Endothelial cell of umbilical vein (primary cell): Measurements from ENCODE around the gene AKAP8L. TPM values are rescaled to one million over a fixed set of nuclear protein-coding genes. Genes with fewer than 3 reads are reported as not detected.
A peak's percentile ranks its signal among the peaks of the same experiment; 100 is the strongest.

Experiments used
- BruUV-seq: library from RNA; stranded (reverse); fragments of 400-500 nt; replicated peaks from 2 replicates; lab custom pipeline; 2021; lab: Mats Ljungman, UMichigan
- CTCF ChIA-PET: fragments of 300-600, 350-600 bp; sonication (Branson Sonifier 250); formaldehyde crosslinking; loops from one replicate; lab custom pipeline; 2021; ENCODE audit warnings: antibody characterized with exemption, inconsistent platforms; lab: Charles Lee
- POLR2A ChIA-PET: fragments of 300-600, 350-600 bp; sonication (Branson Sonifier 250); formaldehyde crosslinking; loops from one replicate; lab custom pipeline; 2021; ENCODE audit warnings: antibody characterized with exemption, inconsistent platforms; lab: Charles Lee
- DNase-seq: peaks from one replicate; pipeline ENCODE4 v3.0.0-alpha.2; 2011; ENCODE audit warnings: low read depth, low spot score
- FAIRE-seq: peaks from 2 replicates; lab custom pipeline; 2011; peaks lifted over from hg19 to GRCh38; lab: Jason Lieb, UNC
- H2AFZ ChIP-seq: 2 replicates; pipeline ENCODE4 v1.6.0; 2012; ENCODE audit warnings: low read depth, low read length, control low read depth, inconsistent platforms
- H3K27ac ChIP-seq: 2 replicates; pipeline ENCODE4 v1.5.1; 2011; ENCODE audit warnings: low read depth, mild to moderate bottlenecking, control low read depth, low read length, moderate library complexity; ENCODE audit not compliant: insufficient read depth
- H3K27me3 ChIP-seq, 2 experiments: 2 replicates each; pipeline versions ENCODE4 v1.6.0 to v1.6.1; 2011; ENCODE audit warnings: low read length in 2 of 2, mixed read lengths in 1 of 2; ENCODE audit not compliant: control insufficient read depth in 2 of 2, insufficient read depth in 2 of 2
- H3K36me3 ChIP-seq, 2 experiments: 2 replicates in 1 of 2; 3 replicates in 1 of 2; pipeline ENCODE4 v1.5.1; 2011; ENCODE audit warnings: low read length in 2 of 2, mild to moderate bottlenecking in 1 of 2, moderate library complexity in 1 of 2; ENCODE audit not compliant: control insufficient read depth in 2 of 2, insufficient read depth in 2 of 2; ENCODE audit errors: extremely low read depth in 1 of 2
- H3K4me1 ChIP-seq: 3 replicates; pipeline ENCODE4 v1.5.1; 2011; ENCODE audit warnings: mild to moderate bottlenecking, low read length; ENCODE audit not compliant: control insufficient read depth, insufficient read depth; ENCODE audit errors: extremely low read depth
- H3K4me2 ChIP-seq: 2 replicates; pipeline ENCODE4 v1.6.1; 2011; ENCODE audit warnings: low read length, control low read depth, mixed read lengths; ENCODE audit not compliant: insufficient read depth
- H3K4me3 ChIP-seq, 3 experiments: fragments of 200-600 bp in 1 of 3; sonication (generic), shearing (Covaris generic) in 1 of 3; replicated peaks in 1 of 3; 2 replicates each; pipeline ENCODE4 v1.5.1; 2011 to 2016; ENCODE audit warnings: control low read depth in 3 of 3, low read length in 3 of 3, mild to moderate bottlenecking in 2 of 3, inconsistent platforms in 1 of 3, low read depth in 1 of 3, moderate library complexity in 1 of 3; ENCODE audit not compliant: insufficient read depth in 1 of 3
- H3K79me2 ChIP-seq: 2 replicates; pipeline ENCODE4 v1.6.0; 2012; ENCODE audit warnings: low read length, inconsistent platforms; ENCODE audit not compliant: control insufficient read depth, insufficient read depth
- H3K9ac ChIP-seq: replicated peaks from 2 replicates; pipeline ENCODE3; 2011; ENCODE audit warnings: low read length, control low read depth; ENCODE audit not compliant: insufficient read depth; ENCODE audit errors: extremely low read depth
- H3K9me1 ChIP-seq: replicated peaks from 3 replicates; pipeline ENCODE4 v1.6.0; 2011; ENCODE audit warnings: mild to moderate bottlenecking, low read length; ENCODE audit not compliant: control insufficient read depth, insufficient read depth; ENCODE audit errors: extremely low read depth
- H3K9me3 ChIP-seq: replicated peaks from 2 replicates; pipeline ENCODE4 v1.5.1; 2012; ENCODE audit warnings: low read length, inconsistent platforms; ENCODE audit not compliant: control insufficient read depth, insufficient read depth
- H4K20me1 ChIP-seq: replicated peaks from 2 replicates; pipeline ENCODE3; 2011; ENCODE audit warnings: mild to moderate bottlenecking, low read length; ENCODE audit not compliant: control insufficient read depth, insufficient read depth; ENCODE audit errors: extremely low read depth
- EZH2 ChIP-seq: IDR thresholded peaks from 2 replicates; pipeline ENCODE4 v1.6.1; 2012; ENCODE audit warnings: borderline replicate concordance, low read depth, mild to moderate bottlenecking, moderate library complexity, low read length, inconsistent platforms; ENCODE audit not compliant: severe bottlenecking
- FOS ChIP-seq: IDR thresholded peaks from 2 replicates; pipeline ENCODE4 v1.6.1; 2011; ENCODE audit warnings: mild to moderate bottlenecking, low read length, moderate library complexity, borderline replicate concordance; ENCODE audit not compliant: insufficient read depth
- GATA2 ChIP-seq: IDR thresholded peaks from 2 replicates; pipeline ENCODE4 v1.7.0; 2011; ENCODE audit warnings: low read depth, mild to moderate bottlenecking, moderate library complexity, mixed read lengths, low read length; ENCODE audit not compliant: insufficient read length, insufficient read depth
- JUN ChIP-seq: IDR thresholded peaks from 2 replicates; pipeline ENCODE4 v1.6.1; 2011; ENCODE audit warnings: borderline replicate concordance, low read depth; ENCODE audit not compliant: insufficient read length, insufficient read depth
- MYC ChIP-seq: IDR thresholded peaks from one replicate; pipeline ENCODE4 v1.6.1; 2011; ENCODE audit warnings: mild to moderate bottlenecking, low read depth, low read length
- POLR2A ChIP-seq: IDR thresholded peaks from 2 replicates; pipeline ENCODE4 v1.6.1; 2012; ENCODE audit warnings: low read depth, mild to moderate bottlenecking, control low read depth, low read length
- POLR2AphosphoS5 ChIP-seq: IDR thresholded peaks from 2 replicates; pipeline ENCODE4 v1.6.1; 2012; ENCODE audit warnings: low read depth, mild to moderate bottlenecking, control low read depth, low read length, moderate library complexity; ENCODE audit not compliant: insufficient read depth
- dilution Hi-C: fragments of 300-500 bp; cut with MboI; formaldehyde crosslinking; loops from one replicate; pipeline ENCODE4 v1.15.0; 2019; ENCODE audit warnings: low sequenced_read_pairs; ENCODE audit not compliant: extremely low pct_ligation_motif_present
- intact Hi-C: fragments of 100-400 bp; cut with micrococcal nuclease; formaldehyde crosslinking; loops from one replicate; pipeline ENCODE4 v1.10.0; 2022
- polyA plus RNA-seq, 4 experiments: library from polyadenylated mRNA; depleted of rRNA in 3 of 4; stranded (reverse) in 3 of 4; unstranded in 1 of 4; fragments of >200 nt; gene quantifications; 2 replicates each; pipeline versions ENCODE4 v1.2.1 to v1.2.3, GENCODE V29; 2011 to 2012; ENCODE audit warnings: missing spikeins in 1 of 4
- total RNA-seq: library from RNA; stranded (reverse); gene quantifications from 2 replicates; pipeline ENCODE4 v1.2.3, GENCODE V29; 2021
- TF ChIP-seq, protein P1 (sequence below), 2 donors: IDR thresholded peaks; 1 replicate in 1 of 2; 2 replicates in 1 of 2; pipeline ENCODE4 v1.5.1; 2011; ENCODE audit warnings: low read length in 2 of 2, mild to moderate bottlenecking in 2 of 2, moderate library complexity in 2 of 2, control low read depth in 1 of 2, inconsistent platforms in 1 of 2, low read depth in 1 of 2; ENCODE audit not compliant: insufficient read depth in 1 of 2; ENCODE audit errors: extremely low read depth in 1 of 2
- TF ChIP-seq, protein P2 (sequence below): IDR thresholded peaks from 2 replicates; pipeline ENCODE4 v1.6.1; 2011; ENCODE audit not compliant: insufficient read depth, insufficient read length

The AKAP8L gene
- total and polyA plus RNA-seq, 2 donors (not counting 3 experiments of a cell fraction or from before 2014, with no cell fraction given), result 63.9 to 99.6 TPM

DNA sequence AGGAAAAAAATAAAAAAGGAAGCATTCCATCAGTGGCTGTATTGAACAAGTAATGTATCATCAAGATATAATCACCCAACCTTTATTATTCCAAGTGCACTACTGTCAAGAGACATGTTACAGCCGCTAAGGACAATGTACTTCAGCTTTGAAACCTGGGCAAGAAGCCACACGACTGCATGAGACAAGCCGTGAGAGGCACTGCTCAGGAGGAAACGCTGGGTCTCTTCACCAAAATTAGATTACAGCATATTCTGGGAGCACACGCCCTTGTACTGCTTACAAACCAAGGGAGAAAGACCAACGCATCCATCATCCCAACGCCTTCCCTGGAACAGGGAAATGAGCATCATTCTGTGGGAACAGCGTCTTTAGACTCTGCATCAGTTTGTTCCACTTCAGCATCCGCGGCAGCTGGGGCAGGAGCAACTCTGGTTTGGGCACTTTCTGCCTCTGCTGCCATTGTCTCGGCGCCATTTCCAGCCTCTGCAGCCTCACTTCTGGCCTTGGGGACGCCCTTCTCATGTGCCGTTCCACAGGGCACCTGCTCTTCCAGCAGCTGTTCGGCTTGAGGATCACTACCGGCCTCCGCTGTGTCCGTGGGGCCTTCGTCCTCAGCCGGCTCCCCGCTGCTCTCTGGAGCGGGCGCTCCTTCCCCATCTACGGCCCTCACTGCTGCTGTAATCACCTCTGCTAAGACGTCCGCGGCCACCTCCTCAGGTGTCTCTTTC lies 64.1 kb downstream of the AKAP8L start:
- FAIRE-seq, result no peak
- H3K79me2 ChIP-seq, result no peaks in the 10 kb centered on the region
- POLR2A ChIA-PET, result no interaction called here

GRCh38 chr19:15353908-15354307 lies 64.9 kb downstream of the AKAP8L start:
- POLR2A ChIA-PET, result no interaction called here
- H3K36me3 ChIP-seq, result peaks cover 5 to 32% of the 10 kb centered on the region in 2 experiments
- no peak for FAIRE-seq
- intact Hi-C loops (no loop called here), dilution Hi-C loops (no loop called here)
- H3K4me2 ChIP-seq, result no peak overlapping the region
- H3K79me2 ChIP-seq, result no peaks in the 10 kb centered on the region
- no peaks in the 10 kb centered on the region for H3K27me3 ChIP-seq
- no peaks in the 10 kb centered on the region for H3K4me1 ChIP-seq
- H3K4me3 ChIP-seq, result no peak overlapping the region
- no peaks in the 10 kb centered on the region for H4K20me1 ChIP-seq
- H3K9ac ChIP-seq, result no peak overlapping the region
- TF ChIP-seq POLR2AphosphoS5, result no peak
- no peak for TF ChIP-seq GATA2
- no peak for TF ChIP-seq FOS
- TF ChIP-seq EZH2, result no peak
- no peak for TF ChIP-seq POLR2A
- TF ChIP-seq, protein P1, sequence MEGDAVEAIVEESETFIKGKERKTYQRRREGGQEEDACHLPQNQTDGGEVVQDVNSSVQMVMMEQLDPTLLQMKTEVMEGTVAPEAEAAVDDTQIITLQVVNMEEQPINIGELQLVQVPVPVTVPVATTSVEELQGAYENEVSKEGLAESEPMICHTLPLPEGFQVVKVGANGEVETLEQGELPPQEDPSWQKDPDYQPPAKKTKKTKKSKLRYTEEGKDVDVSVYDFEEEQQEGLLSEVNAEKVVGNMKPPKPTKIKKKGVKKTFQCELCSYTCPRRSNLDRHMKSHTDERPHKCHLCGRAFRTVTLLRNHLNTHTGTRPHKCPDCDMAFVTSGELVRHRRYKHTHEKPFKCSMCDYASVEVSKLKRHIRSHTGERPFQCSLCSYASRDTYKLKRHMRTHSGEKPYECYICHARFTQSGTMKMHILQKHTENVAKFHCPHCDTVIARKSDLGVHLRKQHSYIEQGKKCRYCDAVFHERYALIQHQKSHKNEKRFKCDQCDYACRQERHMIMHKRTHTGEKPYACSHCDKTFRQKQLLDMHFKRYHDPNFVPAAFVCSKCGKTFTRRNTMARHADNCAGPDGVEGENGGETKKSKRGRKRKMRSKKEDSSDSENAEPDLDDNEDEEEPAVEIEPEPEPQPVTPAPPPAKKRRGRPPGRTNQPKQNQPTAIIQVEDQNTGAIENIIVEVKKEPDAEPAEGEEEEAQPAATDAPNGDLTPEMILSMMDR (IDR thresholded peaks at IDR 0.05; ENCODE audit: extremely low read depth in 1 of 2, insufficient read depth in 1 of 2, low read depth in 1 of 2, low read length in 2 of 2), result no peak
- TF ChIP-seq, protein P2, sequence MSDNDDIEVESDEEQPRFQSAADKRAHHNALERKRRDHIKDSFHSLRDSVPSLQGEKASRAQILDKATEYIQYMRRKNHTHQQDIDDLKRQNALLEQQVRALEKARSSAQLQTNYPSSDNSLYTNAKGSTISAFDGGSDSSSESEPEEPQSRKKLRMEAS, result no peak
- TF ChIP-seq MYC, result no peak
- TF ChIP-seq JUN, result no peak
- no peaks in the 10 kb centered on the region for H3K9me3 ChIP-seq
- CTCF ChIA-PET, result no interaction called here
- BruUV-seq, result no TSS peak
- H2AFZ ChIP-seq, result no peak overlapping the region
- H3K9me1 ChIP-seq, result no peaks in the 10 kb centered on the region
- no peak for DNase-seq
- H3K27ac ChIP-seq, result no peak overlapping the region

More for the DNA sequence above, 64.1 kb downstream of the AKAP8L start:
- no peaks in the 10 kb centered on the region for H3K4me1 ChIP-seq
- no peak overlapping the region for H2AFZ ChIP-seq
- no peak overlapping the region for H3K9ac ChIP-seq
- H3K4me2 ChIP-seq, result no peak overlapping the region
- no peak overlapping the region for H3K4me3 ChIP-seq
- no peaks in the 10 kb centered on the region for H3K9me1 ChIP-seq
- dilution Hi-C loops (no loop called here), intact Hi-C loops (no loop called here)
- no peak overlapping the region for H3K27ac ChIP-seq
- H3K36me3 ChIP-seq, result peaks cover 8 to 40% of the 10 kb centered on the region in 2 experiments
- CTCF ChIA-PET, result no interaction called here
- DNase-seq, result no peak
- H3K9me3 ChIP-seq, result no peaks in the 10 kb centered on the region
- TSS peak; percentile 12 for BruUV-seq
- TF ChIP-seq FOS (no peak), POLR2A (peak; percentile 43)
- H3K27me3 ChIP-seq, result no peaks in the 10 kb centered on the region
- no peaks in the 10 kb centered on the region for H4K20me1 ChIP-seq
